ENCODE data around the gene FBRS. TPM values are rescaled to one million over a fixed set of nuclear protein-coding genes. Genes with fewer than 3 reads are reported as not detected.

The FBRS gene
- total and polyA plus RNA-seq, 2 of the 13 experiments (the other 11 are each of a cell fraction or from before 2014, with no cell fraction given), result 13.7 to 16.2 TPM

DNA sequence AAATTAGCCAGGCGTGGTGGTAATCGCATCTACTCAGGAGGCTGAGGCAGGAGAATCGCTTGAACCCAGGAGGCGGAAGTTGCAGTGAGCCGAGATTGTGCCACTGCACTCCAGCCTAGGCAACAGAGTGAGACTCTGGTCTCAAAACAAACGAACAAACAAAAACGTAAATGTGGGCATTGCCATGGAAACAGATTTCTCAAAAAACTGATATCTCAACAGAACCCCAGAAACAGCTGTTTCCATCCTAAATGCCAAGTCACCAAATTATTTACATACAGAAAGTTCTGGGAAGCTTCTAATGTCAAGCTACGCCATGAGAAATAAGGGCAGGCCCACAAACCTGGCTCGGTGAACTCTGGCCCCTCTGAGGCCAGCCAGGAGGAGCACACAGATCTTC, 32.0 kb upstream of the FBRS start (continued):
- TF ChIP-seq, protein P1, sequence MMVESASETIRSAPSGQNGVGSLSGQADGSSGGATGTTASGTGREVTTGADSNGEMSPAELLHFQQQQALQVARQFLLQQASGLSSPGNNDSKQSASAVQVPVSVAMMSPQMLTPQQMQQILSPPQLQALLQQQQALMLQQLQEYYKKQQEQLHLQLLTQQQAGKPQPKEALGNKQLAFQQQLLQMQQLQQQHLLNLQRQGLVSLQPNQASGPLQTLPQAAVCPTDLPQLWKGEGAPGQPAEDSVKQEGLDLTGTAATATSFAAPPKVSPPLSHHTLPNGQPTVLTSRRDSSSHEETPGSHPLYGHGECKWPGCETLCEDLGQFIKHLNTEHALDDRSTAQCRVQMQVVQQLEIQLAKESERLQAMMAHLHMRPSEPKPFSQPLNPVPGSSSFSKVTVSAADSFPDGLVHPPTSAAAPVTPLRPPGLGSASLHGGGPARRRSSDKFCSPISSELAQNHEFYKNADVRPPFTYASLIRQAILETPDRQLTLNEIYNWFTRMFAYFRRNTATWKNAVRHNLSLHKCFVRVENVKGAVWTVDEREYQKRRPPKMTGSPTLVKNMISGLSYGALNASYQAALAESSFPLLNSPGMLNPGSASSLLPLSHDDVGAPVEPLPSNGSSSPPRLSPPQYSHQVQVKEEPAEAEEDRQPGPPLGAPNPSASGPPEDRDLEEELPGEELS (CRISPR knock-in tag; IDR thresholded peaks at IDR 0.05), result 0 out of 2 replicates have a peak, but pooled peaks have one; percentile 5
- no peak for TF ChIP-seq ZNF124 (CRISPR knock-in tag; IDR thresholded peaks at IDR 0.05)

DNA sequence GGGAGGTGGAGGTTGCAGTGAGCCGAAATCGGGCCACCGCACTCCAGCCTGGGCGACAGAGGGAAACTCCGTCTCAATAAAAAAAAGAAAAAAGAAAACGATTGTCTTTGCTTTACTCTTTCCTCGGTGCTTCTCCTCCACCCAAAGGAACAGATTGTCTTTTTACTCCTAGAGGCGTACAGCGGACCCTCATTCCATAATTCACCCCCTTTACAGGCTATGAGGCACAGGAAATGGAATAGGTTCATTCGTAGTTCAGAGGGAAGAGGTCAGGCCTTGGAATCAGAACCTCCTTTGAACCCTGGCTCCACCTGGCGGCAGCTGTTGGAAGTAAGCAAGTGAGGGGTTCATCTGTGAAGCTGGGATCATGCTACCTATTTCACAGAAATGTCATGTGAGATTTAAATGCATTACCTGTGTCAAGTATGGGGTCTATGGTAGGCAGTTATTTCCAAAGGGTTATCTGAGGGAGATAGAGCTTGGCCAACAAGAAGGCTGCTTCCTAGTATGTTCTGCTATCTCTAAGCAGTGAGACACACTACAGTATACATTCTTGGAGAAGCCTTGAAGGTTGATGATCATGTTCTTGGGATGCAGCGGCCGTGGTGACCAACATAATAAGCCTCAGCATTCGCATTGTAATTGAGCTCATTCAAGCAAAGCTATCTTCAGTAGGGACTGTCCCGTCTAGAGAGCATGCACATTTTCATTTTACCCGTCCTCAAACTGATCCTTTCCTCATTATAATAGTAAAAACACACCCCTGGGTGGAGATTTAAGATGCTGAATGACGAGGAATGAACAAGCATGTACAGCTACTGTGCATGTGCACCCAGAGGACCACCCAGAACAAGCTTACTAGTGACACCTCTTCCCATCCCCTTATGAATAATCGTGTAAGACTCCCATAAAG, 29.3 kb upstream of the FBRS start:
- H4K20me1 ChIP-seq (ENCODE audit: insufficient read depth, low read length), result no peaks in the 10 kb centered on the region
- peak overlapping the region; percentile 94 for H2AFZ ChIP-seq (ENCODE audit: low read length)
- in situ Hi-C loops (cut with HindIII; ENCODE audit: extremely low pct_ligation_motif_present, low pct_unique_long_range_greater_than_20kb) (loop anchor here (25.0 kb wide), 1 partner anchor 542 kb away; the partner anchor contains the start of genes PPP4C, TBX6 and YPEL3), intact Hi-C loops (cut with micrococcal nuclease; ENCODE audit: unreplicated experiment) (loop anchor here (2.0 kb wide), 2 partner anchors 14 to 198 kb away; partner anchors contain the start of gene DCTPP1)
- peak overlapping the region; percentile 69 for H3K4me2 ChIP-seq (ENCODE audit: low read depth, low read length)
- H3K27me3 ChIP-seq (ENCODE audit: control insufficient read depth in 1 of 2, insufficient read depth in 2 of 2, low read length in 2 of 2), result no peaks in the 10 kb centered on the region
- H3K36me3 ChIP-seq (replicated peaks in 1 of 2; ENCODE audit: control insufficient read depth in 1 of 2, insufficient read depth in 2 of 2, low read length in 2 of 2), result no peaks in the 10 kb centered on the region
- BruUV-seq (replicated peaks), result no TSS peak
- peaks cover 46% of the 10 kb centered on the region for H3K4me1 ChIP-seq (ENCODE audit: insufficient read depth, low read length)
- FAIRE-seq (peak; percentile 92), DNase-seq (ENCODE audit: low spot score) (peak; percentile 81), ATAC-seq (peak; percentile 83)
- H3K27ac ChIP-seq (ENCODE audit: extremely low read length, insufficient read depth, low read length), result no peak overlapping the region
- H3K4me3 ChIP-seq (replicated peaks in 1 of 3; ENCODE audit: insufficient read depth in 1 of 3, low read depth in 2 of 3, low read length in 3 of 3), result peak overlapping the region in 2 of 3 experiments; percentile 18 to 40; a peak in 3 of 6 replicates
- WGBS (ENCODE audit: low lambda C conversion rate), result 23% methylated on average over 18 of the region's 18 CpGs
- ChIA-PET CTCF (ENCODE audit: low intra/inter-chr PET ratio, low total read pairs) (interaction anchor here (0.8 to 1.8 kb wide), 11 partner anchors 9 to 275 kb away, joined by 3 to 8 read pairs (median 4); partner anchors contain the start of genes DCTPP1, FBRS, ZNF48 and ZNF689), POLR2A (interaction anchor here (0.6 to 1.6 kb wide), 6 partner anchors 20 to 199 kb away, joined by 3 to 5 read pairs (median 4); partner anchors contain the start of genes DCTPP1, FBRS, ZNF688 and ZNF747)
- no peaks in the 10 kb centered on the region for H3K9me3 ChIP-seq (ENCODE audit: low read length)
- no peaks in the 10 kb centered on the region for H3K79me2 ChIP-seq (ENCODE audit: insufficient read depth, low read length)
- 0 out of 2 replicates have a peak overlapping the region, but pooled peaks have one; percentile 39 for H3K9ac ChIP-seq (ENCODE audit: insufficient read depth, low read depth, low read length)
- TF ChIP-seq ZKSCAN1 (IDR thresholded peaks at IDR 0.05; ENCODE audit: low read length) (no peak), CHCHD3 (CRISPR knock-in tag; IDR thresholded peaks at IDR 0.05) (no peak), MTF1 (CRISPR knock-in tag; IDR thresholded peaks at IDR 0.05) (no peak), ZNF333 (CRISPR knock-in tag; IDR thresholded peaks at IDR 0.05; ENCODE audit: borderline replicate concordance) (no peak), ZNF33B (CRISPR knock-in tag; IDR thresholded peaks at IDR 0.05) (no peak), SP5 (CRISPR knock-in tag; IDR thresholded peaks at IDR 0.05; ENCODE audit: borderline replicate concordance, low read depth) (no peak), FOSL2 (CRISPR knock-in tag; IDR thresholded peaks at IDR 0.05) (peak; percentile 45), KAT7 (CRISPR knock-in tag; IDR thresholded peaks at IDR 0.05; ENCODE audit: borderline replicate concordance) (0 out of 2 replicates have a peak, but pooled peaks have one; percentile 61), ZFYVE20 (CRISPR knock-in tag; IDR thresholded peaks at IDR 0.05; ENCODE audit: borderline replicate concordance, low read depth) (no peak), PAWR (CRISPR knock-in tag; IDR thresholded peaks at IDR 0.05; ENCODE audit: borderline replicate concordance) (no peak), CEBPB (IDR thresholded peaks at IDR 0.05; ENCODE audit: borderline replicate concordance, low read depth, low read length) (no peak), ZNF678 (CRISPR knock-in tag; IDR thresholded peaks at IDR 0.05) (no peak), KLF11 (CRISPR knock-in tag; IDR thresholded peaks at IDR 0.05) (no peak)
- TF ChIP-seq, protein P2, sequence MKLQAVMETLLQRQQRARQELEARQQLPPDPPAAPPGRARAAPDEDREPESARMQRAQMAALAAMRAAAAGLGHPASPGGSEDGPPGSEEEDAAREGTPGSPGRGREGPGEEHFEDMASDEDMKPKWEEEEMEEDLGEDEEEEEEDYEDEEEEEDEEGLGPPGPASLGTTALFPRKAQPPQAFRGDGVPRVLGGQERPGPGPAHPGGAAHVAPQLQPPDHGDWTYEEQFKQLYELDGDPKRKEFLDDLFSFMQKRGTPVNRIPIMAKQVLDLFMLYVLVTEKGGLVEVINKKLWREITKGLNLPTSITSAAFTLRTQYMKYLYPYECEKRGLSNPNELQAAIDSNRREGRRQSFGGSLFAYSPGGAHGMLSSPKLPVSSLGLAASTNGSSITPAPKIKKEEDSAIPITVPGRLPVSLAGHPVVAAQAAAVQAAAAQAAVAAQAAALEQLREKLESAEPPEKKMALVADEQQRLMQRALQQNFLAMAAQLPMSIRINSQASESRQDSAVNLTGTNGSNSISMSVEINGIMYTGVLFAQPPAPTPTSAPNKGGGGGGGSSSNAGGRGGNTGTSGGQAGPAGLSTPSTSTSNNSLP (IDR thresholded peaks at IDR 0.05; ENCODE audit: low read depth, low read length), result no peak
- TF ChIP-seq, protein P3, sequence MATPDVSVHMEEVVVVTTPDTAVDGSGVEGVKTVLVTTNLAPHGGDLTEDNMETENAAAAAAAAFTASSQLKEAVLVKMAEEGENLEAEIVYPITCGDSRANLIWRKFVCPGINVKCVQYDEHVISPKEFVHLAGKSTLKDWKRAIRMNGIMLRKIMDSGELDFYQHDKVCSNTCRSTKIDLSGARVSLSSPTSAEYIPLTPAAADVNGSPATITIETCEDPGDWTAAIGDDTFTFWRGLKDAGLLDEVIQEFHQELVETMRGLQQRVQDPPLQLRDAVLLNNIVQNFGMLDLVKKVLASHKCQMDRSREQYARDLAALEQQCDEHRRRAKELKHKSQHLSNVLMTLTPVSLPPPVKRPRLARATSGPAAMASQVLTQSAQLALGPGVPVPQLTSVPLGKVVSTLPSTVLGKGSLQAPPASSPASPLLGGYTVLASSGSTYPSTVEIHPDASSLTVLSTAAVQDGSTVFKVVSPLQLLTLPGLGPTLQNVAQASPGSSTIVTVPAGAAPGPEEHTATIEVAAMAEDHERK (CRISPR knock-in tag; IDR thresholded peaks at IDR 0.05; ENCODE audit: low read depth), result no peak
